Gastroesophageal sphincter (tissue), 4 donors: ENCODE measurements around the gene RNF150. TPM values are rescaled to one million over a fixed set of nuclear protein-coding genes. Genes with fewer than 3 reads are reported as not detected.

ENCODE experiments used
- ATAC-seq: fragments of 150-250 bp; one replicate; pipeline ENCODE4 v1.9.1; 2016; ENCODE audit warnings: mild to moderate bottlenecking, moderate library complexity
- H3K27ac ChIP-seq, 4 donors: fragments of 200-600 bp; sonication (generic) in 3 of 4; 1 replicate in 3 of 4; 2 replicates in 1 of 4; pipeline ENCODE4 v1.5.1; 2016 to 2019
- H3K27me3 ChIP-seq: fragments of 200-600 bp; sonication (generic); one replicate; pipeline ENCODE4 v1.5.1; 2019
- H3K36me3 ChIP-seq, 2 donors: fragments of 200-600 bp; sonication (generic); one replicate each; pipeline ENCODE4 v1.5.1; 2019; ENCODE audit warnings: control low read depth in 1 of 2
- H3K4me1 ChIP-seq, 3 donors: fragments of 200-600 bp; sonication (generic); 1 replicate in 2 of 3; 2 replicates in 1 of 3; pipeline ENCODE4 v1.5.1; 2016 to 2019; ENCODE audit warnings: control low read depth in 2 of 3
- H3K4me3 ChIP-seq, 2 donors: fragments of 200-600 bp; sonication (generic); one replicate each; pipeline ENCODE4 v1.5.1; 2019; ENCODE audit warnings: mild to moderate bottlenecking in 1 of 2, moderate library complexity in 1 of 2
- H3K9me3 ChIP-seq, 3 donors: fragments of 200-600 bp; sonication (generic); one replicate each; pipeline ENCODE4 v1.5.1; 2017 to 2019; ENCODE audit warnings: control low read depth in 2 of 3
- CTCF ChIP-seq, 4 experiments: fragments of 200-600 bp in 2 of 4; fragments of 450-650 bp in 2 of 4; sonication (generic) in 1 of 4; IDR thresholded peaks; one replicate each; pipeline ENCODE4 v1.5.1; 2017 to 2019; ENCODE audit warnings: antibody characterized with exemption in 4 of 4, mild to moderate bottlenecking in 2 of 4, moderate library complexity in 2 of 4
- EP300 ChIP-seq: sonication (generic); formaldehyde crosslinking; IDR thresholded peaks from one replicate; pipeline ENCODE4 v1.6.1; 2017; ENCODE audit warnings: antibody characterized with exemption, mild to moderate bottlenecking
- POLR2A ChIP-seq, 2 donors: fragments of 450-650 bp; IDR thresholded peaks; one replicate each; pipeline ENCODE4 v1.6.1; 2017; ENCODE audit warnings: antibody characterized with exemption in 2 of 2, mild to moderate bottlenecking in 2 of 2, moderate library complexity in 1 of 2
- POLR2AphosphoS5 ChIP-seq: sonication (generic); formaldehyde crosslinking; IDR thresholded peaks from one replicate; pipeline ENCODE4 v1.6.1; 2017; ENCODE audit warnings: antibody characterized with exemption
- WGBS, 2 donors: methylation state at CpG; one replicate each; pipeline ENCODE4 v1.1.5; 2018; ENCODE audit warnings: low coverage in 1 of 2; 5-methylcytosine and 5-hydroxymethylcytosine counted together
- total RNA-seq, 4 donors: library from RNA; depleted of rRNA; stranded (reverse); fragments of >200 nt; gene quantifications; one replicate each; pipeline ENCODE4 v1.1.0, GENCODE V29; 2016

The RNF150 gene
- total RNA-seq, 4 donors from 2014 or later = 36.5 to 70.5 (median 59.9) TPM

- no peak overlapping the region for H3K4me3 ChIP-seq
- H3K27me3 ChIP-seq = no peaks in the 10 kb centered on the region
- TF ChIP-seq EP300 (no peak), POLR2A (IDR thresholded peaks at IDR 0.05) (no peak), POLR2AphosphoS5 (no peak), CTCF (IDR thresholded peaks at IDR 0.05) (no peak)
- ATAC-seq = no peak
- no peaks in the 10 kb centered on the region for H3K9me3 ChIP-seq
- peak overlapping the region in 3 of 4 donors; percentile 64 to 79 (median 69) for H3K27ac ChIP-seq
- H3K4me1 ChIP-seq = peaks cover 23 to 77% (median 26%) of the 10 kb centered on the region in 3 donors
- H3K36me3 ChIP-seq = no peaks in the 10 kb centered on the region
- WGBS, 2 donors = 41 to 54% methylated on average over 3 of the region's 3 CpGs
These were observed 111.1 kb downstream of the RNF150 start for GRCh38 chr4:141022111-141022695.

- Histone ChIP-seq H3K4me3 (no peak overlapping the region), H3K27ac (peak overlapping the region; percentile 64 to 79 (median 66)), H3K36me3 (no peaks in the 10 kb centered on the region), H3K27me3 (no peaks in the 10 kb centered on the region), H3K4me1 (peaks cover 26 to 77% (median 29%) of the 10 kb centered on the region in 3 donors), H3K9me3 (no peaks in the 10 kb centered on the region)
- 27 to 49% methylated on average over 3 of the region's 3 CpGs for WGBS, 2 donors
- TF ChIP-seq POLR2A (IDR thresholded peaks at IDR 0.05) = no peak
- TF ChIP-seq POLR2AphosphoS5 = no peak
- TF ChIP-seq EP300 = no peak
- TF ChIP-seq CTCF (IDR thresholded peaks at IDR 0.05) = no peak
- no peak for ATAC-seq
These were observed 111.7 kb downstream of the RNF150 start for GRCh38 chr4:141021397-141022110.

- TF ChIP-seq POLR2AphosphoS5 = no peak
- TF ChIP-seq EP300 = no peak
- no peak for TF ChIP-seq CTCF (IDR thresholded peaks at IDR 0.05)
- TF ChIP-seq POLR2A (IDR thresholded peaks at IDR 0.05) = no peak
- Histone ChIP-seq H3K9me3 (no peaks in the 10 kb centered on the region), H3K27ac (peak overlapping the region; percentile 64 to 79 (median 66)), H3K36me3 (no peaks in the 10 kb centered on the region), H3K27me3 (no peaks in the 10 kb centered on the region), H3K4me3 (no peak overlapping the region), H3K4me1 (peaks cover 28 to 77% (median 32%) of the 10 kb centered on the region in 3 donors)
- 21 to 45% methylated on average over 3 of the region's 3 CpGs for WGBS, 2 donors
- no peak for ATAC-seq
These were observed 112.4 kb downstream of the RNF150 start for GRCh38 chr4:141020801-141021261.

GRCh38 chr4:141019768-141020167, 113.5 kb downstream of the RNF150 start:
- ATAC-seq = no peak
- H3K4me3 ChIP-seq = no peak overlapping the region
- WGBS, 2 donors = 33 to 37% methylated on average over 4 of the region's 4 CpGs
- no peaks in the 10 kb centered on the region for H3K9me3 ChIP-seq
- H3K4me1 ChIP-seq = peaks cover 28 to 75% (median 32%) of the 10 kb centered on the region in 3 donors
- H3K27me3 ChIP-seq = no peaks in the 10 kb centered on the region
- no peaks in the 10 kb centered on the region for H3K36me3 ChIP-seq
- H3K27ac ChIP-seq = peak overlapping the region in 2 of 4 donors; percentile 64 to 79
- TF ChIP-seq POLR2A (IDR thresholded peaks at IDR 0.05) (no peak), EP300 (no peak), CTCF (IDR thresholded peaks at IDR 0.05) (no peak), POLR2AphosphoS5 (no peak)
